ENCODE measurements around the gene KRTAP10-4.
A peak's percentile ranks its signal among the peaks of the same experiment; 100 is the strongest.

Gene KRTAP10-4

GRCh38 chr21:44564886-44565598 lies 8.5 kb upstream of the KRTAP10-4 start:
- peaks cover 19% of the 10 kb centered on the region for H3K36me3 Mint-ChIP-seq
- peaks cover 15% of the 10 kb centered on the region for H3K27me3 Mint-ChIP-seq
- H3K4me1 Mint-ChIP-seq = peaks cover 38% of the 10 kb centered on the region
- H3K4me3 Mint-ChIP-seq = peak overlapping the region; percentile 47
- peaks cover 20% of the 10 kb centered on the region for H3K9me3 Mint-ChIP-seq
- peak overlapping the region; percentile 57 for H3K27ac Mint-ChIP-seq
- ATAC-seq = peak; percentile 71

GRCh38 chr21:44566403-44566802 lies 7.1 kb upstream of the KRTAP10-4 start:
- peaks cover 13% of the 10 kb centered on the region for H3K36me3 Mint-ChIP-seq
- peak; percentile 51 for ATAC-seq
- H3K27ac Mint-ChIP-seq = no peak overlapping the region
- H3K9me3 Mint-ChIP-seq = peaks cover 16% of the 10 kb centered on the region
- peaks cover 31% of the 10 kb centered on the region for H3K4me1 Mint-ChIP-seq
- H3K4me3 Mint-ChIP-seq = no peak overlapping the region
- H3K27me3 Mint-ChIP-seq = peaks cover 26% of the 10 kb centered on the region

GRCh38 chr21:44567481-44568171 lies 5.9 kb upstream of the KRTAP10-4 start:
- H3K9me3 Mint-ChIP-seq = peaks cover 10% of the 10 kb centered on the region
- no peak overlapping the region for H3K27ac Mint-ChIP-seq
- ATAC-seq = no peak
- no peak overlapping the region for H3K4me3 Mint-ChIP-seq
- H3K4me1 Mint-ChIP-seq = peaks cover 23% of the 10 kb centered on the region
- H3K36me3 Mint-ChIP-seq = peaks cover 4% of the 10 kb centered on the region
- H3K27me3 Mint-ChIP-seq = peaks cover 38% of the 10 kb centered on the region

- Mint-ChIP-seq H3K36me3 (peaks cover 4% of the 10 kb centered on the region), H3K4me3 (no peak overlapping the region), H3K9me3 (peaks cover 5% of the 10 kb centered on the region), H3K4me1 (peaks cover 23% of the 10 kb centered on the region), H3K27ac (no peak overlapping the region), H3K27me3 (peaks cover 45% of the 10 kb centered on the region)
- no peak for ATAC-seq
Observed at GRCh38 chr21:44568261-44568660, 5.3 kb upstream of the KRTAP10-4 start.

GRCh38 chr21:44568667-44569556 lies 4.6 kb upstream of the KRTAP10-4 start:
- Mint-ChIP-seq H3K9me3 (peaks cover 4% of the 10 kb centered on the region), H3K4me1 (peaks cover 23% of the 10 kb centered on the region), H3K36me3 (peaks cover 4% of the 10 kb centered on the region), H3K27ac (no peak overlapping the region), H3K27me3 (peaks cover 51% of the 10 kb centered on the region), H3K4me3 (peak overlapping the region; percentile 30)
- no peak for ATAC-seq

GRCh38 chr21:44569861-44570517 lies 3.5 kb upstream of the KRTAP10-4 start:
- ATAC-seq = no peak
- Mint-ChIP-seq H3K9me3 (peaks cover 4% of the 10 kb centered on the region), H3K4me1 (peaks cover 26% of the 10 kb centered on the region), H3K27me3 (peaks cover 62% of the 10 kb centered on the region), H3K27ac (no peak overlapping the region), H3K36me3 (peaks cover 4% of the 10 kb centered on the region), H3K4me3 (no peak overlapping the region)

GRCh38 chr21:44571296-44571695 lies 2.2 kb upstream of the KRTAP10-4 start:
- Mint-ChIP-seq H3K27me3 (peaks cover 73% of the 10 kb centered on the region), H3K4me3 (no peak overlapping the region), H3K9me3 (peaks cover 10% of the 10 kb centered on the region), H3K36me3 (peaks cover 9% of the 10 kb centered on the region), H3K27ac (no peak overlapping the region), H3K4me1 (peaks cover 20% of the 10 kb centered on the region)
- no peak for ATAC-seq

- H3K9me3 Mint-ChIP-seq = peaks cover 14% of the 10 kb centered on the region
- H3K36me3 Mint-ChIP-seq = peaks cover 9% of the 10 kb centered on the region
- peaks cover 15% of the 10 kb centered on the region for H3K4me1 Mint-ChIP-seq
- no peak overlapping the region for H3K4me3 Mint-ChIP-seq
- no peak overlapping the region for H3K27ac Mint-ChIP-seq
- H3K27me3 Mint-ChIP-seq = peaks cover 73% of the 10 kb centered on the region
- ATAC-seq = no peak
Observed at GRCh38 chr21:44571844-44572782, 1.4 kb upstream of the KRTAP10-4 start.

- Mint-ChIP-seq H3K27ac (no peak overlapping the region), H3K36me3 (peaks cover 9% of the 10 kb centered on the region), H3K9me3 (peaks cover 20% of the 10 kb centered on the region), H3K27me3 (peaks cover 73% of the 10 kb centered on the region), H3K4me3 (no peak overlapping the region), H3K4me1 (peaks cover 15% of the 10 kb centered on the region)
- ATAC-seq = no peak
Observed at GRCh38 chr21:44572959-44573583, 458 bp upstream of the KRTAP10-4 start.

GRCh38 chr21:44574457-44575306 lies 1.2 kb downstream of the KRTAP10-4 start:
- no peak for ATAC-seq
- no peak overlapping the region for H3K27ac Mint-ChIP-seq
- peaks cover 11% of the 10 kb centered on the region for H3K4me1 Mint-ChIP-seq
- H3K9me3 Mint-ChIP-seq = peaks cover 23% of the 10 kb centered on the region
- peaks cover 4% of the 10 kb centered on the region for H3K36me3 Mint-ChIP-seq
- H3K4me3 Mint-ChIP-seq = no peak overlapping the region
- H3K27me3 Mint-ChIP-seq = peaks cover 71% of the 10 kb centered on the region

- Mint-ChIP-seq H3K27ac (no peak overlapping the region), H3K27me3 (peaks cover 69% of the 10 kb centered on the region), H3K4me3 (no peak overlapping the region), H3K4me1 (peaks cover 11% of the 10 kb centered on the region), H3K36me3 (peaks cover 10% of the 10 kb centered on the region), H3K9me3 (peaks cover 28% of the 10 kb centered on the region)
- ATAC-seq = no peak
Observed at GRCh38 chr21:44575307-44576024, 1.9 kb downstream of the KRTAP10-4 start.

- H3K27ac Mint-ChIP-seq = no peak overlapping the region
- H3K27me3 Mint-ChIP-seq = peaks cover 66% of the 10 kb centered on the region
- peaks cover 10% of the 10 kb centered on the region for H3K36me3 Mint-ChIP-seq
- no peak for ATAC-seq
- H3K9me3 Mint-ChIP-seq = peaks cover 29% of the 10 kb centered on the region
- no peak overlapping the region for H3K4me3 Mint-ChIP-seq
- H3K4me1 Mint-ChIP-seq = peaks cover 11% of the 10 kb centered on the region
Observed at GRCh38 chr21:44576025-44576420, 2.5 kb downstream of the KRTAP10-4 start.
